Lower leg skin (tissue), 3 donors: ENCODE measurements around the gene KCTD8.

Experiments used
- CTCF ChIP-seq, 3 donors: fragments of 450-650 bp; IDR thresholded peaks; one replicate each; pipeline ENCODE4 v1.5.1; 2016; ENCODE audit warnings: antibody characterized with exemption in 3 of 3, mild to moderate bottlenecking in 3 of 3, moderate library complexity in 2 of 3
- POLR2A ChIP-seq, 2 donors: fragments of 450-650 bp; IDR thresholded peaks; one replicate each; pipeline ENCODE4 v1.6.1; 2016 to 2017; ENCODE audit warnings: antibody characterized with exemption in 2 of 2, mild to moderate bottlenecking in 1 of 2, moderate library complexity in 1 of 2

DNA sequence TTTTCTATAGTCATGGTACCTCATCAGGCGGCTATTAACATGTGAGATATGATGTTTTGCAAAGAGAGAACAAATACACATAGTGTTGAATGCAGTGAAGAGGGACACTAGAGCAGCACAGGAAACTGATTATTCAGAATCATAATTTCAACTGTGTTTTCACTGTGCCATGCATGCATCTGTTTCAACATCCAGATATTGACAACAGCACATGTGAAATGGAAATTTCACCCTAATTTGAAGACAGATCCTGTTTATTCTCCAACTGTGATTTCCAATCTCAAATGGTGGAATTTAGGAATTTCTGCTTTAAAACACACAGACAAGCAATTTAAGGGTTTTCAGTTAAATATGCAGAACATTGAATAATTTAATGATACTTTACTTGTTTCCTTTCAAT is 288.6 kb downstream of the KCTD8 start:
- TF ChIP-seq CTCF (IDR thresholded peaks at IDR 0.05) = no peak
- no peak for TF ChIP-seq POLR2A (IDR thresholded peaks at IDR 0.05)
